CD1c-positive myeloid dendritic cell (primary cell): Measurements from ENCODE around the gene ERC2.

Experiments used
- DNase-seq: peaks from one replicate; pipeline ENCODE4 v3.0.0-alpha.2; 2016; ENCODE audit errors: extremely low spot score

ERC2 gene

DNA sequence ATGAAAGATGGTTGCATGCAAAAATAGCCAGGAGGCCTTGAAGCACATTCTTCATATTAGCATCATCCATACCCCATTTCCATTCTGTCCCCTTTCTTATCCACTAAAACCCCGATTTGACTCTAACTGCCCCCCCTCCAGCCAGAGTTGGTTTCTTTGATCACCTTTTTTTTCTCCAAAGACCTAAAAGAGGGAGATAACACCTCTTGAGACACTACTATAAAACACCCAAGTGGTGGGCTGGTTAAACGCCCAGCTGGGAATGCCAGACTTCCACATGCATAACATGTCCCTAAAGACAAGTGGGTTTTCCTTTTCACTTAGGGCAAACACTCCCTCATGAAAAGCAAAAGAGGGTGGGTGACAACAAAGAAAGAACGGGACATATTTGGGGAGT, 847.2 kb downstream of the ERC2 start:
- no peak for DNase-seq

DNA sequence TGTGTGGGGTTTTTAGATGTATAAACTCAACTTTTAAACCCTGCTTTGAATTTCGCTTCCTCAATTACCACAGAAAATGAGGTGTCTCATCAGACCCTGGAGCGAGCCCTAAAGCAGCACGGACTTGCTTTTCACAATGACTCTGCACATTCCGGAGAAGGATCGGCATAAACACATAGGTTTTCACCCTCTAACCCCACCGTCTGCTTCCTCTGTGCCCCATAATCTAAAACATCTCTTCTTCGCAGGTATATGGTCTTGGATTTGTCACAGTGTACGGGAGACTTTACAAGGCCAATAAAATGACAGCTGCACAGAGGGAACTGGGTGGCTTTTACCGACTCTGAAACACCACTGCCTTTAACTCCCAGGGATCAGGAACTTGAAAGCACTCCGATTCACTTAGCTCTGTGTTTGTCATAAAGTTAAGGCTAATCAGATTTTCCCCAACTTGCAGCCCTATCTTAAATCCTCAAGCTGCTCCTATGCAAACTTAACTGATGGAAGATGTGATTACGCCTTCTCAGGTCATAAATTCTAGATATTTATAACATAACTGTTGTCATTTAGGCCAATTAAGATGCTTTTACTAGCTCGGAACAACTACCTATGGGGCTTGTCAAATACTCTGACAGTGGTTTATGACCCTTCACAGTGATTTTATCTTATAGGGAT, 847.8 kb downstream of the ERC2 start:
- peak; percentile 88 for DNase-seq

DNA sequence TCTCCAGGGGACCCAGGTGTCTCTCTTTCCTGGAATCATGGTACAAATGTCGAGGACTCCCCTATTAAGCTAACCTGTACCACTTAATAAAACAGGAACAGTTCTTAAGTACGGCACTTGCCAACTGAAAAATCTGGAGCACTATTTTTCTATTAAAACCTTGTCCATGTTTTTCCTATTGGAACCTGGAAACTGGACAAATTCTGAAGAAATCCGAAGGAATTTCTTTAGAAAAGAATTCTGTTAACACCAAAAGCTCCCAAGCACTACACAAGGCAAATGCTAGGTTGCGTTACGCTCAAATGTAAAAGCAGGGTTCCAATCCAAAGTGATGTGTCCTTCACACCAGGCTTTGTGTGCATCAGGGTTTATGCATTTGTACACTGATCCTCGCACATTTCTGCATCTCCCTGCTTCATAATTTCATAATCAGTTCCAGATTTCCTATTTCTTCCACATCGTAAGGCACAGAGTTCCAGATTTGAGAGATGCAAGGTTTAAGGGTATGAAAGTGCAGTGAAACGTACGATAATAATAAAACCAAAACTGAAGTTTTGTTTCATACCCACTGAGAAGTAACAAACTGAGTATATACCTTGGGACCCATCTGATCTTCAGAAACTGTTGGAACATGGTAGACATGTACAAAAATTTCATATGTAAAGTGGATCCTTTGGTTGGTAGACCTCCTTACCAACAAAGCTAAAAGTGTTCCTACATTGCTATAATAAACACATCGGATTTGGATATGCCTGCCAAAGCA, 849.0 kb downstream of the ERC2 start:
- no peak for DNase-seq

DNA sequence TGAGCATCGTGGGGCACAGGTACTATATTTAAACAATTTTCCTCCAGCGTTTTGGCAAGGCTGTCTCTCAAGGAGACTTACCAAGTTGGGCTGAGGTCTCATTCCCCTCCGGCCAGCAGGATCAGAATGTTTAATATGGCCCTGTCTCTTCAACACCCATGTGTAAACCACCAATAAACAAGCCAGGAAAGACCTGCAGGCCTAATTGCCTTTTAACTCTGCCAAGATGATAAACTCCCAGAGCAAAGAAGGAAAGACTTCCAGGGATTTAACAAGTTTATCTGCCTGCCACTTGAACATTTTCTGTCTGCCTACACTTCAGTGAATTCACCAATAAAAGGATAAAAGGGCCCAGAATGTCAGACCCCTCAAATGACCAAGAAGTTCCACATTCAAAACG, 850.9 kb downstream of the ERC2 start:
- no peak for DNase-seq

DNA sequence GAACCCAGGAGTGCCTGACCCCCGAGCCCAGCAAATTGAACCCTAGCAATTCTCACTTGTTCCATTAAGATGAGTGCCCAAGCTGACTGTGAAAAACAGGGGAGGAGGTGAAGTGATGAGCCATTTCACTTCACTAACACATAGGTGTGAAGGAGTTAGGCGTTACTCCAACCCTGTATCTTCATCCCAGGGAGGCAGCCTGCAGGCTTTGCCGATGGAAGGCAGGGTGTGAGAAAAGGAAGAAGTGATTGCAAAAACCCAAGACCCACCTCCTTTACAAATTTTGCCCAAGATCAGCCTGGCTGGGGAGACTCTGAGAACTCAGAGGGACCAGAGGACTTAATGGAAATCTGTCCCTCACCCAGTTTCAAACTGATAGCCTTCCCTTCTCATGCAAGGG, 851.5 kb downstream of the ERC2 start:
- no peak for DNase-seq

DNA sequence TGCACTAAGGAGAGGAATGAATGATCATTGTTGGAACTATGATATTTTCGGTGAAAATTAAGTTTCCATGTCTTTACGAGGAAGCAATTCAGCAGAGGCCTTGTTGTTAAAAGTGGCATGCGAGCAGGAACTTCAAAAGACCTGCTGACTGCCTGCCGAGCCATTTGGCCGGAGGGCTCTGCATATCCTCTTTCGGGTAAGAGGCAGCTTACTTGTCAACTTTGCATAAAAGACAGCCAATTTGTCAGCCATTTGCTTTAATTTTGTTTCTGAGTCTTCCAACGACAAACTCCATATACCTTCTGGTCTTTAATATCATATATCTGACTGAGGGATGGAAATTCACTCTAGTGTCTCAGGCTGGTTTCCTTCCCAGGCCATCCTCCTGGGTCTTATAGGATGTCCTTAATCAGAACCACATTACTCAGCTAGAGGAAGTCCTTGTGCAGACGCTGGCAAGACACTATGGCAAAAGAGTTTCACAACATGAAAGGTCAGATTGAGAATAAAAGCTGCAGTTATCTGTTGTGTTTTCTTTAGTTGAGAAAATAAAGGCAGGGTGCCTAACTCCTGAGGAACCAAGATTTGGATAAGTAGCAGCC, 852.5 kb downstream of the ERC2 start:
- DNase-seq: peak; percentile 79

DNA sequence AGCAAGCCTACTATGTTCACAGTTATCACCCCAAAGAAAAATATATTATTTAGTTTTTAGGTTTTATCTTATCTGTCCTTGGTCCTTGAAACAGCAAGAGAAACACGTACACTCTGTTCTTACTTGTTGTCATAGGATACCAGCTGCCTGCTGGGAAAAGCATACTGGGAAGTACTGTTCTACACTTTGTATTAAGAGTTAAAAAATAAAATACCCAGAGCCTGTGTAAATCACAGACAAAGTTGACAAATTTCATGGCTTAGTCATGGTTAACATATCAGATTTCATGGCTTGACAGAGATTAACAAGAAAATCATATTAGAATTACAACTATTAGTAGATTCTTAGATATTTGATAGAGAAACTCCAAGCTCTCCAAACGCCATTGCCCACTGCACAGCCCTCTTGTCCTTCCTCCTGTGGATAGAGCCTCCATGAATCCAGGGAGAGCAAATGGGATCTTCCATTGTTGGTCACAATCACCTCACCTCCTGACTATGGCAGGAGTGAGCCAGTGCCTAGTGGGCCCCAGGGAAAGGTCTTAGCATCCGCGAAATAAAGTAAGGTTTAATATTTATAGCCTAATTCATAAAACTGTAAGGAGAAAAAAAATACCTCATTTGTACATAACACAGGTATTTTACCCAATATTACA, 853.1 kb downstream of the ERC2 start:
- DNase-seq: no peak

DNA sequence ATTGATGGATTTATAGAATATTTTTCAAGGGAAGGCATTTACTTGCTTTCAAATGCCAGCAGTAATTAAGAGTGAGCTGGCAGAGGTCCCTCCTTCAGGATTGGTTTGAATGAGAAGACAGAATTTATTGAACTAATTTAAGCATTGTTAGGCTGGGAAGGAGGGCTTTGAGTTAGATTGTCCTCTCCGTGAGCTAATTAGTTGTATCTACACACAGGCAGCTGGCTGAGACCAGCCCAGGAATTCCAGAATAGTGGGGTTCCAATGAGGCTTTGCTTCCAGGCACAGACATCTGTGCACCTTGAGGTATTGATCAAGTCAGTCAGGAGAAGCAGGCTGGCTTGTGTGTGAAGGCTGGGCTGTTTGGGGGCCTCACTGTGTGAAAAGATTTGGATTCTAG, 857.1 kb downstream of the ERC2 start:
- no peak for DNase-seq

DNA sequence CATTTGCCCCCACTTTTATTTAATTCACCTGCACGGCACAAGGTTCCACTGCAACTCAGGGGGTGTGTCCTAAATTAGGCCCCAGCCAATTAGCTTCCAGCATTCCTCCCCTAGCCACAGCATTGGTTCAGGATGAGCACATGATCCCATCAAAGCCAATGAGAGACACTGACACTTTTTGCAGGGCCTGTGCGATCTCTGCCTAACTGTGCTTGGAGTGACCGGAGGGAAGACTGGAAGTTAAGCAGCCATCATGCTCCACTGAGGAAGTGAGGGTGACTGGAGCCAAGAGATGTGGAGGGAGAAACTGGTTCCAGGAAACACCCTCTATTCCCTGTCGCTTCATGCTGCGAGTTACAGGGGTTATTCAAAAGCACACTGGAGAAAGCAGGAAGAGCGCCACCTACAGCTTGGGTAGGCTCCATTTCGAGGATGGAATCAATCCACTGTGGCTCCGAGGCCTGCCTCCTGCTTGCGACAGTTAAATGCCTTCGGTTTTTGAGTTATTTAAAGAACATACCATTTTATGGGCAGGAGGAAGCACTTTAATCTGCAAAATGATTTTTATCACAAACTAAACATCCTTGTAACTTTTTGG, 858.9 kb downstream of the ERC2 start:
- no peak for DNase-seq

DNA sequence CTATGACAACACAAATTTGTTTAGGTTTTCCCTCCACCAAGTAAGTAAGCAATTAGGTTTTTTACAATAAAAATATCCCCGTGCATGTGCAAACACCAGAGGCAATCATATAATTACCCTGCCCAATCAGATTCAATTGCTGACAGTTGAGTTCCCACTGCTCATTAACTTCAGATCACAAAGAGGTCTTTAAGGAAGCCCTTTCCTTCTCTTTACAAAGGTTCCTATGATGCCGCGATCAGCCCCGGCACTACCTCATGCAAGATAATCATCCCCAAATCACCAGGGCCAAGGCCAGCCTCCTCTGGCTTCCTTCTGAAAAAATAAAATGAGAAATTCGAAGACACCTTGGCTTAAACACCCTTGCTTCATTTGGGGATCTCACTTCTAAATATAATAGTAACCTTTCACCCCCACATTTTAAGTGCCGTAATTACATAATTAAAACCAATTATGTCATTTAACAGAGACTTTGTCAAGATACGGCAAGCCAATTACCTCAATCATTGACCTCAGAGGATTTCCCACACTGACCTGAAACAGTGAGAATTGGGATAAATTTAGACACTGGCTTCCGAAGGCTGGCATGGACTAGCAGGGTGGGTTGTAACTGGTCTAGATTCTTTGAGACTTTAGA, 859.8 kb downstream of the ERC2 start:
- no peak for DNase-seq

DNA sequence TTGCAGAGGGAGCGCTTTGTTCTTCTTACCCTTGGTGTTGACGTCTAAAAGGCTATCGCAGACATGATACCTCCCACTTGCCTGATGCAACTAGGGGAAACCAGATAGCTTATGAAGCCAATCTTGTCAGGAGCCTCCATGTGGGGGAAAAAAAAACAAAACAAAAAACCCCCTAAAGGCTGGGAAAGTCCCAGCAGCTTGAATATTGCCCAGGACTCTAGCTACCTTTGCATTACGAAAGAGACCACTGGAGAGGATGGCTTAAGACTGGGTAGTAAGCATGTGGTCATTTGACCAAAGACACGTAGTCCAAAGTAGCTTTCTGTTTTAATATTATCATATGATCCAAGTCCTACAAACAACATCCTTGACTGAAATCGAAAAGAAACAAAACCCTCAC, 860.4 kb downstream of the ERC2 start:
- DNase-seq: no peak

DNA sequence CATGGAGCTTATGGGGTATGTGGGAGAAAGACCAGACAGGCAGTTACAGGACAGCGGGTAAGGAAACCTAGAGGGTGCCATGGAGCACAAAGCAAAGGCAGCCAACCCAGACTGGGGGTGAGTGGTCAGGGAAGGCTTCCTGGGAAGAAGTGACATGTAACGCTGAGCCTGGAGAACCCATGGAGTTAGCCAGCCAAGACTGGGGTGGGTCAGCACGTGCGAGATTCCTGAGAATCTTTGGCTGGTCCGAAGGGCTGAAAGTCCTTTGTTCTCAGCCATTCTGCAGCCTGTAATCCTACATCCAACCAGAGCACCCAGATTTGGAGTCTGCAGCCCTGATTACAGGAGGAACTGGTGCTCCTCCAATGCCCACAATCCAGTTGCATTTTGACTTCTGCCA, 861.1 kb downstream of the ERC2 start:
- no peak for DNase-seq

DNA sequence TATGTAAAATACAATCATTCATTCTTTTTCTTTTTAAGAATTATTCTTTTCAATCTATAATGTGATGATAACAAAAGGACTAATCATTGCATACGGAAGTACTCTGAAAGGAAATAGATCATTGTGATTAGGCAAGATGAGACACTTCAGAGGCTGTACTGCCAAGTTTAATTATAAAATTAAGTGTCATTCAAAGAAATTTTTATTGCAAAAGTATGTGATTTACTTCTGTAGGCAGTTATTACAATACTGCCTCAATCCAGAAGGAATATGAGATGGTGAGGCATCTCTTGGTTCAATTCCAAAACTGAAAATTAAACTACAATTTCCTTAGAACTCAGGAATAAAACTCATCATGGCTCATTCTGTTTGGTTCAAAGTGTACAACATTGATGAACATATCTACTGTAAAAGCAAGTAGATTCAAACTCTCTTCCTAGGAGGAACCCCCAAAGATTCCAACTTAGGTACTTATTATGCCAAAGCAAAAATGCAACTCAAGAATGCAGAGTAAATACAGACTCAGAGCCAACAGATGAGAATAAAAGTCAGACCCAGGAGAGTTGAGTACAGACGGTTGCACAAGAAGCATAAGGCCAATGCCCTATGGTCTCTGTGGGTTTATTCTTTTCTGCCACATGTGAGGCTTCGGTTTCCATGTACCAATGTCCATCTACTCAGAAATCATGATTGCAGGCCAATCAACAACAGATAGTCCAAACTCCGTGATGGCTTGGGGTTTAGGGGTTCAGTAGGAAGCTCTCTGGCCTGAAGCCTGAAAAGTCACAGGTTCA, 862.6 kb downstream of the ERC2 start:
- DNase-seq: no peak

DNA sequence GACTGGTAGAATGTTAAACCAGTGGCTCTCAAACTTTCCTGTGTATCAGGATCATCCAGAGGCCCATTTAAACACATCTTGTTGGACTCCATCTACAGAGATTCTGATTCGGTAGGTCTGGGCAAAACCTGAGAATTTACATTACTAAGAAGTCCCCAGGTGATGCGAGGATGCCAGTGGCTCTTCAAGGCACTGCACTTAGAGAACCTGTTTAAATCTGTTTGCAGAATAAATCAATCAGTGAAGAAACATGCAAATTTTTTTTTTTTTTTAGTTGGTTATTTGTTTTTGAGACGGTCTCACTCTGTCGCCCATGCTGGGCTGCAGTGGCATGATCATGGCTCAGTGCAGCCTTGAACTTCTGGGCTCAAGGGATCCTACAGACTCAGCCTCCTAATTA, 863.4 kb downstream of the ERC2 start:
- no peak for DNase-seq

DNA sequence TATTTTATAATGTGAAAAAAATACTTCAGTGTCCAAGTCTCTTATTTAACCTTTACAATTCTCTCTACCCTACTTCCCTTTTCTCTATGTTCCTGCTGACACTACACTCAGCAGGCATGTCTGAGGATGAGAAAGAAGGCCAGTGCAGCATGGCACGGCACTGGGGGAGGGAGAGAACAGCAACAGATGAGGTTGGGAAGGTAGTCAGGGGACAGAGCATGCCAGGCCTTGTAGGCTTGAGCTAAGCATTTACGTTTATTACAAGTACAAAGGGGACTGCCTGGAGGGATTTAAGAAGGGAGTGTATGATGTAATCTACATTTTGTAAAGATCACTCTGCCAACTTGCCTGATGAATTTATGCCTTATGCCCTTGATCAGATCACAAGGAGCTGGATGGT, 863.9 kb downstream of the ERC2 start:
- peak; percentile 38 for DNase-seq

DNA sequence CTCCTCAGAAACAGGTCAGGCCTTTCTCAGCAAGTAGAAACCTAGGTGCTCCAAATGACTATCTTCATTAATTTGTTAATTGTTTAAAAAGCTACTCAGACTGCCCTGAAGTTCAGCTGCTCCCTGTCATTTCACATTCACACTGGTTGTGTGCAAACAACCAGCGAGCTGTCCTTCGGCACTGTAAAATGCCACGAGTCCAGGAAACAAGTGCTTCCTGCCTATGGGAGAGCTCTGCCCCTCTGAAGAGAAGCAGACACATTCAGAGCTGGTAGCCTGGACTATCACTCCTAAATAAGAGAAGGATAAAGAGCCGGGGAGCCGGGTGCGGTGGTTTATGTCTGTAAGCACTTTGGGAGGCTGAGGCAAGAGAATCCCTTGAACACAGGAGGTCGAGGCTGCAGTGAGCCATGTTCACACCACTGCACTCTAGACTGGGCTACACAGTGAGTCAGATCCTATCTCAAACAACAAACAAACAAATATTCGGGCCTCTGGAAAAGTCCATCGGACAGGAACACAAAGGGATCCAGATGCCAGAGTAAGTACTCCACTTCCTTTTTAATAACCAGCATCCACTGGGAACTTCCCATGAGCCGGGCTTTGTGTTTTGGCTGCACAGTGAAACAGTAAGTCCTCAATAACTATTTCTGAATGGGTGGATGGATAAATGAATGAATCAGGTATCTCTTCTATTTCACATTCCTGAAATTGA, 866.7 kb downstream of the ERC2 start:
- DNase-seq: no peak

DNA sequence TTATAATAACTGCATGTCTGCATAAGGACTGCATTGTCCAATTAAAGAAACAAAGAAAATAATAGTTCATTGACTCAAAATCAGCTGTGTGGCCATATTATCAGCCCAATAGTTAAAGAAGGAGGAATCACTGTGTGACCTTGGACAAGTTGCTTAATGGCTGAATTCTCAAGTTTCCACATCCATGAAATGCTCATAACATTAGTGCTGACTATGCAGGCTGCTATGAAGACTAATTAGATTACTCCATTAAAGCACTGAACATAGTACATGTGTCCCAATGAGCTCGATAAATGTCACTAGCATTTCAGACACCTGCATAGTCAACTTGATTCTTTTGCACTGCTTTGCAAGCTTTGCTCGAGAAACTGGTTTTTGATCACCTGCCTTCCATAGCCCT, 870.0 kb downstream of the ERC2 start:
- no peak for DNase-seq

DNA sequence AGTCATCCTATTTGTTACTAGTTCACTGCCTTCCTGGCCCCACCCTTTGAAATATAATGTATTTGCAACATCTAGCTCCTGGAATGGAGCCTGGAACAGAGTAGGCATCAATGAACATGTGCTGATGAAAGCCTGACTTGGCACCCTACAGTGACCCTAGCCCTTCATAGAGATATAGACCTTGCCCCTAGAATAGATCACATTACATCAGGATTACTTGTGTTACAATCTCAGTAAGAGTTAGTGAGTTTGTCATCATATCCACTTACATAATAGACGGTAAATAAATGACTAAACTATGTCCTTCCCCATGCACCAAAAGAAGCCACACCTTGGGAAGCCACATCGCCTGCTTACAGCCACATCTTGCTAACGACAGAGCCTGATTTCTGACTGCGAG, 870.6 kb downstream of the ERC2 start:
- DNase-seq: no peak

DNA sequence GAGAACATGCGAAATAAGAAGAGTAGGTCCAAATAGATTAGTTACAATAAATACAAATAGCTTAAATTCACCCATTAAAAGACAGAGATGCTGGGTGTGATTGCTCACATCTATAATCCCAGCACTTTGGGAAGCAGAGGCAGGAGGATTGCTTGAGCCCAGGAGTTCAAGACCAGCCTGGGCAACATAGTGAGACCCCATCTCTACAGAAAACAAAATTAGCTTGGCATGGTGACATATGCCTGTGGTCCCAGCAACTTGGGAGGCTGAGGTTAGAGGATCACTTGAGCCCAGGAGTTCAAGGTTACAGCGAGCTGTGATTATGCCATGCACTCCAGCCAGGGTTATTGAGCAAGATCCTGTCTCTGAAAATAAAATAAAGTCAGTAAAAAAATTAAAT, 872.1 kb downstream of the ERC2 start:
- DNase-seq: no peak

DNA sequence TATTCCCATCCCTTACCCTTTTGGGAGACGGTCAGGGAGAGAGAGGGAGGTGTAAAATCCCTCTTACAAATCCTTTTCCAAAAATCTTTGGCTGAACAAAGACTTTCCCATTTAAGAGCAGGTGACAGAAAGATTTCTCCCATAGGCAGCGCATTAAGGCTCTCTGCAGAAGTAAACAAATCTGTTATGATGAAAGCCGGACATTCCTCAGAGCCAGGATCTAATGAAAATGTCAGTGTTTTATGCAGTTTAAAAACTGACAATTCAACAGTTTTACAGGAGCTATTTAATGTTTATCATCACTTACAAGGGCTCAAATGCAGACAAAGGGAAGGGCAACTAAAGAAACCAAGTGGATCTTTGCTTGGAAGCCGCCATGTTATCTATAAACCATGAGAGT, 872.8 kb downstream of the ERC2 start:
- DNase-seq: no peak
